ENCODE data around the gene VPS45.
A peak's percentile ranks its signal among the peaks of the same experiment; 100 is the strongest.
"Not testable (repeated sequence)": the region's sequence is repeated elsewhere in the genome, so short reads cannot be mapped to it uniquely, and the experiment has no call there.

Gene VPS45

DNA sequence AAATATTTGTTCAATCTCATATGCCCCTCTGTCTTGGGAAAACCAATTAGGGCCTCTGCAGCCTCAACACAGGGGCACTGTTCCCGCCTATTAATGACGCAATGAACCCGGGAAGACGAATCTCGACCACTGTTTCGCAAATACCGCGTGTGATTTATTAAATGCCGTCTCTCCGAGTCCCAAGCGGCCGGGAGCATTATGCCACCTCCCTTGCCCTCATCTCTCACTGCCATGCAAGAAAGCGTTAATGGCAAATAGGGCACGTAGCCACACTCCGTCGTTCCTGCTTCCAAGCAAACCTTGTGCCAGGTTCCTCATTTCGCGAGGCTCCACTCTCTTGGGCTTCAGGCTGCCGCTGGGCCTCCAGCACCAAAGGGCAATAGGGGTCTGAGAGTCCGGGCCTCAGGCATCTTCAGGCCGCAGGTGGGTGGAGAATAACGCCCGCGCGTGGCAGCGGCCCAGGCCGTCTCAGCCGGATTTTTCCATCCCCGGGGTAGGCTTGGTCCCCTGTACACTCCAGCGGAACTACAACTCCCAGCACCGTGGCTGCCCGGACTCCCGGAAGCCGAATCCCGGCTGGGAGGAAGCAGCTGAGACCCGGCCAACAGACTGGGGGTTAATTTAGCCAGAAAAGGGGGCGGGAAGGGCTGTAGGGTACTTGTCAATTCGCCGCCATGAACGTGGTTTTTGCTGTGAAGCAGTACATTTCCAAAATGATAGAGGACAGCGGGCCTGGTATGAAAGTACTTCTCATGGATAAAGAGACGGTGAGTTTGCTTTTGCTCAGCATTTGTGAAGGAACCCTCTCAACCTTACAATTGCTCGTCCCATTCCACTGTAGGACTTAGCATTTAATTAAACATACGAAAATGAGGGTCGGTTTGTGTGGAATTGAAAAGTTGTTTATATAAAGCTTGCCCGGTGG is at the start of gene VPS45:
Gene VPS45 (plus strand): TSS at position 593 of the 925 bp plus-strand sequence. CDS start 82 bp downstream, at position 675.
- peak; percentile 66 to 81 (median 69) for DNase-seq (ENCODE audit: low read depth in 2 of 3, low spot score in 2 of 3)

DNA sequence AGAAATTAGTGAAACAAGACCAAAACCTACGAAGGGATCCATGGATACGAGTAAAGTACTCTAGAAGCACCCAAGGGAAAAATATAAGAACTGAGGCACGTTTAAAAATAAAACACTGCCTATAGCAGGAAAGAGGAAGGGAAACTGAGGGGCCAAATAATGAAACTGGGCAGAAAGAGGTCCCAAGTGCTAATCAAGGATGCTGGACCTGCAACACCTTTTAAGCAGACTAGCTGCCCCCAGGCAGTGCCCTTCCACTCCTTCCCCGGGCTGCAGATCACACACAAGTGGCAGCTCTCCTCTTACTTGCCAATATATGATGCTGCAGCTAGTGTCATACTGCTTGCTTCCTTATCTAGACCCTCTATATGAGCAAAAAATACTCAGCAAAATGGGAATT is 49.4 kb upstream of the VPS45 start:
- DNase-seq (ENCODE audit: low read depth in 2 of 3, low spot score in 2 of 3) = no peak

GRCh38 chr1:150020711-150021110 is 46.9 kb upstream of the VPS45 start:
- DNase-seq (ENCODE audit: low read depth in 2 of 3, low spot score in 2 of 3) = no peak

GRCh38 chr1:150021191-150021694 is 46.3 kb upstream of the VPS45 start:
- no peak for DNase-seq (ENCODE audit: low read depth in 2 of 3, low spot score in 2 of 3)

GRCh38 chr1:150022357-150022756 is 45.2 kb upstream of the VPS45 start:
- DNase-seq (ENCODE audit: low read depth in 2 of 3, low spot score in 2 of 3) = no peak

DNA sequence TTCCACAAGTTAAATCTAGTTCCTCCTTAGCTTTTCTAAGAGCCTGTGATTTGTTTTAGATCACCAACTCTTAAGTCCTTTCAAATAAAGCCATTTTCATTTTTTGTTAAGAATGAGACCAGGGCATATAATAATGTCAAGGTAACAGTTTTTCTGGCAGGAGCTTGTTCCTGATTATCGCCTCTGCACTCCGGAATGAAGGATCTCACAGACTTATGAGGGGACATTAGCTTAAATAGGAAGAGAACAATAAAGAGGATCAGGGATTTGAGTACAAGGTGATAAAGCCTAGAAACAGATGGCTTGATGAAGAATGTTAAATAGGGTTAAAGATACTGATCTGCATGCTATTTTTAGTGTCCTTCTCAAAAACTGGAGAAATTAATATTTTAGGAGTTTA is 43.4 kb upstream of the VPS45 start:
- no peak for DNase-seq (ENCODE audit: low read depth in 2 of 3, low spot score in 2 of 3)

DNA sequence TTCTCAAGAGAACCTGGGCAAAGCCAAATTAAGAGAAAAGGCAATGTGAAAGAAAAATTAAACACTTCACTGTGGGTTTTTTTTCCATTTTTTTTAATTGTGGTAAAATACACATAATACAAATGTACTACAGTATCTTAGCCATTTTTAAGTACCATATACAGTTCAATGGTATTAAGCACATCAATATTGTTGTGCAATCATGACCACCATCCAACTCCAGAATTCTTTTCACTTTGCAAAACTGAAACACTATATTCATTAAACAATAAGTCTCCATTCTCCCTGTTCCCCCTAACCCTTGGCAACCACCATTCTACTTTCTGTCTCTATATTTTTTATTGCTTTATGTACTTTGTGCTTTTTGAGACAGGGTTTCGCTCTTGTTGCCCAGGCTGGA is 39.3 kb upstream of the VPS45 start:
- DNase-seq (ENCODE audit: low read depth in 2 of 3, low spot score in 2 of 3) = no peak

GRCh38 chr1:150034336-150034735 is 33.2 kb upstream of the VPS45 start:
- no peak for DNase-seq (ENCODE audit: low read depth in 2 of 3, low spot score in 2 of 3)

DNA sequence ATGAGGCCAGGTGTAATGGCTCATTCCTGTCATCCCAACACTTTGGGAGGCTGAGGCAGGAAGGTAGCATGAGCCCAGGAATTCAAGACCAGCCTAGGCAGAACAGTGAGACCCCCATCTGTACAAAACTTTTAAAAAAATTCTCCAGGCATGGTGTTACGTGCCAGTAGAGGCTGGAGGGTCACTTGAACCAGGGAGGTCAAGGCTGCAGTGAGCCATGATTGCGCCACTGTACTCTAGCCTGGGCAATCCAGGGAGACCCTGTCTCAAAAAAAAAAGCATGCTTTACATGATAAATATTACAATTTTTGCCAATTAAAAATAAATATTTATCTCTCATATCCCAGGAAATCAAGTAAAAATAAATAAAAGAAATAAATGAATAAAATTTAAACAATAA is 17.6 kb upstream of the VPS45 start:
- DNase-seq (ENCODE audit: low read depth in 2 of 3, low spot score in 2 of 3) = no peak

- no peak for DNase-seq (ENCODE audit: low read depth in 2 of 3, low spot score in 2 of 3)
Measured at GRCh38 chr1:150051089-150051373, 16.5 kb upstream of the VPS45 start.

- DNase-seq (ENCODE audit: low read depth in 2 of 3, low spot score in 2 of 3) = not testable (repeated sequence)
Measured at GRCh38 chr1:150051905-150052412, 15.6 kb upstream of the VPS45 start.

- no peak for DNase-seq (ENCODE audit: low read depth in 2 of 3, low spot score in 2 of 3)
Measured at GRCh38 chr1:150053926-150054325, 13.7 kb upstream of the VPS45 start.

DNA sequence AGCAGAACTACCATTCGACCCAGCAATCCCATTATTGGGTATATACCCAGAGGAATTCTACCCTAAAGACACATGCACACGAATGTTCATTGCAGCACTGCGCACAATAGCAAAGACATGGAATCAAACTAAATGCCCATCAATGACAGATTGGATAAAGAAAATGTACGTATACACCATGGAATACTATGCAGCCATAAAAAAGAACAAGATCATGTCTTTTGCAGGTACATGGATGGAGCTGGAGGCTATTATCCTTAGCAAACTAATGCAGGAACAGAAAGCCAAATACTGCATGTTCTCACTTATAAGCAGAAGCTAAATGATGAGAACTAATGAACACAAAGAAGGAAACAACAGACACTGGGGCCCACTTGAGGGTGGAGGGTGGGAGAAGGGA is 12.1 kb upstream of the VPS45 start:
- DNase-seq (ENCODE audit: low read depth in 2 of 3, low spot score in 2 of 3) = not testable (repeated sequence)

DNA sequence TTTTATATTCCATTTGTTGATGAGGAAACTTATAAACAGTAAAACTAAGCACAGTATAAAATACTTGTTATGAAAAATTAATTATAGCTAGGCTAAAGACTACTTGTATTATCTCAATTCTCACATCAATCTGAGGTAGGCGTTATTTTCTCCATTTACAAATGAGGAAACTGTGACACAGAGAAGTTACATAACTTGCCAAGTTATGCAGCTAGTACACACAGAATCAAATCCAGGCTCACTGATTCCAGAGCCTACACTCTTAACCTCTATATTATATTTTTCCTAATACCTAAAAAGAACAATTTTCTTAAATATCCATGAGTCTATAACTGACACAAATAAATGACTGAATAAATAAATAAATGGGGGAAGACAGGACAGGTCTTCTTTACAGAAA is 11.2 kb upstream of the VPS45 start:
- DNase-seq (ENCODE audit: low read depth in 2 of 3, low spot score in 2 of 3) = no peak

- DNase-seq (ENCODE audit: low read depth in 2 of 3, low spot score in 2 of 3) = no peak
Measured at GRCh38 chr1:150060260-150060659, 7.3 kb upstream of the VPS45 start.

GRCh38 chr1:150061632-150062101 is 5.9 kb upstream of the VPS45 start:
- no peak for DNase-seq (ENCODE audit: low read depth in 2 of 3, low spot score in 2 of 3)

- DNase-seq (ENCODE audit: low read depth in 2 of 3, low spot score in 2 of 3) = no peak
Measured at GRCh38 chr1:150062113-150062512, 5.5 kb upstream of the VPS45 start.

- DNase-seq (ENCODE audit: low read depth in 2 of 3, low spot score in 2 of 3) = no peak
Measured at GRCh38 chr1:150065184-150065871, 2.2 kb upstream of the VPS45 start.

GRCh38 chr1:150066328-150066727 is 1.2 kb upstream of the VPS45 start:
- no peak for DNase-seq (ENCODE audit: low read depth in 2 of 3, low spot score in 2 of 3)

GRCh38 chr1:150066838-150067183 is 765 bp upstream of the VPS45 start:
- DNase-seq (ENCODE audit: low read depth in 2 of 3, low spot score in 2 of 3) = peak; percentile 10 to 30 (median 13)

DNA sequence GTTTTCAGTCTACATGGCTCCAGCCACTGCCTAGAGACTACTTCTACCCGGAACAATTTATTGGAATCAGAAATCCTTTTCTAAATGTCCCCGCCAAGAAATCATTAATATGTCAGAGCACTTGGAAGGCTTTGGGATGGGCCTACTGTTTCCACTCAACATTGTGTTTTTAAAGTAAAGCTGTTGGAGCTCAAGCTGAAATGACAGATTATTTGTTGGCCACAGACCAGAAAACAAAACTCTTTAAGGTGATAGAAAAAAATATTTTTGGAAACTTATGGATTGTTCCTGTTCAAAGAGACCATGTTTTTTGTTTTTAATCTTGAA is 496 bp downstream of the VPS45 start:
- no peak for DNase-seq (ENCODE audit: low read depth in 2 of 3, low spot score in 2 of 3)

- no peak for DNase-seq (ENCODE audit: low read depth in 2 of 3, low spot score in 2 of 3)
Measured at GRCh38 chr1:150069923-150070322, 2.3 kb downstream of the VPS45 start.

Measured in activated CD8-positive, alpha-beta memory T cell treated with anti-CD3 and anti-CD28 coated beads for 48 hours (primary cell).